Measurements from ENCODE around the gene ACVRL1. TPM values are rescaled to one million over a fixed set of nuclear protein-coding genes. Genes with fewer than 3 reads are reported as not detected.

The ACVRL1 gene
- total RNA-seq, 1 experiment from 2014 or later, result not detected

- no peaks in the 10 kb centered on the region for H3K9me3 ChIP-seq
- no peaks in the 10 kb centered on the region for H3K36me3 ChIP-seq (ENCODE audit: control insufficient read depth, insufficient read depth, low read length)
- H3K4me1 ChIP-seq, result peaks cover 20% of the 10 kb centered on the region
- no peak for TF ChIP-seq CTCF (IDR thresholded peaks at IDR 0.05; ENCODE audit: insufficient read depth in 1 of 2, low read depth in 1 of 2, low read length in 1 of 2, severe bottlenecking in 1 of 2, unreplicated experiment in 1 of 2)
- H3K36me3 Mint-ChIP-seq (ENCODE audit: insufficient read depth, unreplicated experiment), result no peaks in the 10 kb centered on the region
- BruUV-seq (replicated peaks), result no TSS peak
- H3K4me1 Mint-ChIP-seq (ENCODE audit: low read depth, unreplicated experiment), result peaks cover 19% of the 10 kb centered on the region
- no peaks in the 10 kb centered on the region for H3K27me3 Mint-ChIP-seq (ENCODE audit: insufficient read depth, unreplicated experiment)
- H3K9me3 Mint-ChIP-seq (ENCODE audit: unreplicated experiment), result no peaks in the 10 kb centered on the region
- H3K4me3 ChIP-seq (ENCODE audit: low read depth, low read length), result no peak overlapping the region
- no peak for DNase-seq
- ChIA-PET POLR2A (no interaction called here), CTCF (interaction anchor here (1.6 kb wide), 1 partner anchor 26 kb away, joined by 5 read pairs; no protein-coding TSS in a partner anchor)
- no peak overlapping the region for H3K4me3 Mint-ChIP-seq (ENCODE audit: unreplicated experiment)
- intact Hi-C loops (cut with micrococcal nuclease; ENCODE audit: unreplicated experiment), result no loop called here
- no peaks in the 10 kb centered on the region for H3K27me3 ChIP-seq (replicated peaks; ENCODE audit: control insufficient read depth, insufficient read depth, low read length)
- H3K27ac Mint-ChIP-seq (ENCODE audit: unreplicated experiment), result no peak overlapping the region
Observed at GRCh38 chr12:51921017-51921725, 13.9 kb downstream of the ACVRL1 start.

GRCh38 chr12:51922146-51922545 is 14.8 kb downstream of the ACVRL1 start:
- Mint-ChIP-seq H3K4me3 (ENCODE audit: unreplicated experiment) (no peak overlapping the region), H3K9me3 (ENCODE audit: unreplicated experiment) (no peaks in the 10 kb centered on the region), H3K4me1 (ENCODE audit: low read depth, unreplicated experiment) (peaks cover 26% of the 10 kb centered on the region), H3K27ac (ENCODE audit: unreplicated experiment) (no peak overlapping the region), H3K27me3 (ENCODE audit: insufficient read depth, unreplicated experiment) (no peaks in the 10 kb centered on the region), H3K36me3 (ENCODE audit: insufficient read depth, unreplicated experiment) (no peaks in the 10 kb centered on the region)
- Histone ChIP-seq H3K4me1 (peaks cover 30% of the 10 kb centered on the region), H3K9me3 (no peaks in the 10 kb centered on the region), H3K36me3 (ENCODE audit: control insufficient read depth, insufficient read depth, low read length) (no peaks in the 10 kb centered on the region), H3K4me3 (ENCODE audit: low read depth, low read length) (no peak overlapping the region), H3K27me3 (replicated peaks; ENCODE audit: control insufficient read depth, insufficient read depth, low read length) (no peaks in the 10 kb centered on the region)
- intact Hi-C loops (cut with micrococcal nuclease; ENCODE audit: unreplicated experiment), result no loop called here
- ChIA-PET CTCF (interaction anchor here (1.0 to 1.6 kb wide), 3 partner anchors 10 to 56 kb away, joined by 3 to 5 read pairs (median 4); no protein-coding TSS in a partner anchor), POLR2A (no interaction called here)
- no peak for TF ChIP-seq CTCF (IDR thresholded peaks at IDR 0.05; ENCODE audit: insufficient read depth in 1 of 2, low read depth in 1 of 2, low read length in 1 of 2, severe bottlenecking in 1 of 2, unreplicated experiment in 1 of 2)
- no peak for DNase-seq
- BruUV-seq (replicated peaks), result no TSS peak

GRCh38 chr12:51922762-51923505 is 15.6 kb downstream of the ACVRL1 start:
- ChIA-PET POLR2A (no interaction called here), CTCF (interaction anchor here (0.5 to 1.6 kb wide), 5 partner anchors 10 to 102 kb away, joined by 3 to 5 read pairs (median 4); no protein-coding TSS in a partner anchor)
- Histone ChIP-seq H3K36me3 (ENCODE audit: control insufficient read depth, insufficient read depth, low read length) (no peaks in the 10 kb centered on the region), H3K4me3 (ENCODE audit: low read depth, low read length) (no peak overlapping the region), H3K9me3 (no peaks in the 10 kb centered on the region), H3K4me1 (peaks cover 30% of the 10 kb centered on the region), H3K27me3 (replicated peaks; ENCODE audit: control insufficient read depth, insufficient read depth, low read length) (no peaks in the 10 kb centered on the region)
- peaks cover 26% of the 10 kb centered on the region for H3K4me1 Mint-ChIP-seq (ENCODE audit: low read depth, unreplicated experiment)
- H3K9me3 Mint-ChIP-seq (ENCODE audit: unreplicated experiment), result no peaks in the 10 kb centered on the region
- no peaks in the 10 kb centered on the region for H3K36me3 Mint-ChIP-seq (ENCODE audit: insufficient read depth, unreplicated experiment)
- intact Hi-C loops (cut with micrococcal nuclease; ENCODE audit: unreplicated experiment), result no loop called here
- BruUV-seq (replicated peaks), result no TSS peak
- no peak for DNase-seq
- no peak overlapping the region for H3K4me3 Mint-ChIP-seq (ENCODE audit: unreplicated experiment)
- no peak for TF ChIP-seq CTCF (IDR thresholded peaks at IDR 0.05; ENCODE audit: insufficient read depth in 1 of 2, low read depth in 1 of 2, low read length in 1 of 2, severe bottlenecking in 1 of 2, unreplicated experiment in 1 of 2)
- H3K27ac Mint-ChIP-seq (ENCODE audit: unreplicated experiment), result no peak overlapping the region
- no peaks in the 10 kb centered on the region for H3K27me3 Mint-ChIP-seq (ENCODE audit: insufficient read depth, unreplicated experiment)
